NCI-H524 treated with DMSO at 0.1 percent for 48 hours (cell line): ENCODE data around the gene SEC22C.
"Not testable (repeated sequence)": the region's sequence is repeated elsewhere in the genome, so short reads cannot be mapped to it uniquely, and the experiment has no call there.

ENCODE experiments used
- DNase-seq: peaks from one replicate; lab custom pipeline; 2025; lab: John Stamatoyannopoulos, UW

Gene SEC22C

GRCh38 chr3:42579346-42579745, 2.4 kb downstream of the SEC22C start:
- DNase-seq: not testable (repeated sequence)

GRCh38 chr3:42578054-42578453, 3.7 kb downstream of the SEC22C start:
- DNase-seq: no peak

GRCh38 chr3:42575137-42575741, 6.5 kb downstream of the SEC22C start:
- DNase-seq: no peak

GRCh38 chr3:42572278-42572677, 9.5 kb downstream of the SEC22C start:
- peak; percentile 11 for DNase-seq

- no peak for DNase-seq
Observed at GRCh38 chr3:42569593-42570142, 12.1 kb downstream of the SEC22C start.

- DNase-seq: no peak
Observed at GRCh38 chr3:42562047-42562907, 19.5 kb downstream of the SEC22C start.

- DNase-seq: no peak
Observed at GRCh38 chr3:42557854-42558253, 23.9 kb downstream of the SEC22C start.

GRCh38 chr3:42556817-42557216, 24.9 kb downstream of the SEC22C start:
- DNase-seq: not testable (repeated sequence)

- DNase-seq: no peak
Observed at GRCh38 chr3:42556089-42556632, 25.6 kb downstream of the SEC22C start.

GRCh38 chr3:42552830-42553229, 28.9 kb downstream of the SEC22C start:
- no peak for DNase-seq

- DNase-seq: no peak
Observed at GRCh38 chr3:42550250-42550649, 31.5 kb downstream of the SEC22C start.

- DNase-seq: no peak
Observed at GRCh38 chr3:42549131-42549530, 32.6 kb downstream of the SEC22C start.

- no peak for DNase-seq
Observed at GRCh38 chr3:42547401-42547945, 34.3 kb downstream of the SEC22C start.

GRCh38 chr3:42546691-42547213, 35.0 kb downstream of the SEC22C start:
- DNase-seq: no peak

- DNase-seq: no peak
Observed at GRCh38 chr3:42545284-42545900, 36.4 kb downstream of the SEC22C start.

GRCh38 chr3:42544492-42545283, 37.1 kb downstream of the SEC22C start:
- no peak for DNase-seq

- no peak for DNase-seq
Observed at GRCh38 chr3:42541079-42541478, 40.7 kb downstream of the SEC22C start.

- DNase-seq: no peak
Observed at GRCh38 chr3:42539871-42540714, 41.7 kb downstream of the SEC22C start.

GRCh38 chr3:42537350-42537749, 44.4 kb downstream of the SEC22C start:
- DNase-seq: no peak
